CD4-positive, alpha-beta T cell treated with Interleukin-15 for 4 hours (primary cell): Measurements from ENCODE around the gene SENP2.
"Not testable (repeated sequence)": the region's sequence is repeated elsewhere in the genome, so short reads cannot be mapped to it uniquely, and the experiment has no call there.

Experiments used
- DNase-seq: peaks from one replicate; pipeline ENCODE4 v3.0.0-alpha.2; 2020; ENCODE audit warnings: low spot score

SENP2 gene

GRCh38 chr3:185585859-185586685 lies at the start of gene SENP2:
Gene SENP2 (plus strand): TSS chr3:185586295. CDS start chr3:185586414, 119 bp downstream.
- peak; percentile 99 for DNase-seq

GRCh38 chr3:185537369-185537970 lies 48.6 kb upstream of the SENP2 start:
- DNase-seq = peak; percentile 23

- no peak for DNase-seq
Measured at GRCh38 chr3:185539934-185540333, 46.2 kb upstream of the SENP2 start.

GRCh38 chr3:185540695-185541094 lies 45.4 kb upstream of the SENP2 start:
- DNase-seq = no peak

GRCh38 chr3:185549122-185549521 lies 37.0 kb upstream of the SENP2 start:
- no peak for DNase-seq

- DNase-seq = no peak
Measured at GRCh38 chr3:185549651-185550111, 36.4 kb upstream of the SENP2 start.

GRCh38 chr3:185552358-185552877 lies 33.7 kb upstream of the SENP2 start, which contains the start of gene LIPH:
Gene LIPH (minus strand): TSS chr3:185552588. CDS start chr3:185552471, 117 bp downstream.
- DNase-seq = no peak

GRCh38 chr3:185555101-185555501 lies 31.0 kb upstream of the SENP2 start:
- no peak for DNase-seq

GRCh38 chr3:185555860-185556347 lies 30.2 kb upstream of the SENP2 start:
- DNase-seq = no peak

GRCh38 chr3:185556640-185557039 lies 29.5 kb upstream of the SENP2 start:
- not testable (repeated sequence) for DNase-seq

GRCh38 chr3:185558395-185558794 lies 27.7 kb upstream of the SENP2 start:
- DNase-seq = no peak

GRCh38 chr3:185559706-185560090 lies 26.4 kb upstream of the SENP2 start:
- no peak for DNase-seq

GRCh38 chr3:185560676-185561075 lies 25.4 kb upstream of the SENP2 start:
- DNase-seq = no peak

- no peak for DNase-seq
Measured at GRCh38 chr3:185561374-185561943, 24.6 kb upstream of the SENP2 start.

GRCh38 chr3:185561958-185562357 lies 24.1 kb upstream of the SENP2 start:
- DNase-seq = no peak

GRCh38 chr3:185572183-185572582 lies 13.9 kb upstream of the SENP2 start:
- DNase-seq = no peak

- peak; percentile 76 for DNase-seq
Measured at GRCh38 chr3:185575108-185575869, 10.8 kb upstream of the SENP2 start.

- DNase-seq = no peak
Measured at GRCh38 chr3:185582236-185582635, 3.9 kb upstream of the SENP2 start.

GRCh38 chr3:185582871-185583270 lies 3.2 kb upstream of the SENP2 start:
- peak; percentile 47 for DNase-seq

- no peak for DNase-seq
Measured at GRCh38 chr3:185583925-185584324, 2.2 kb upstream of the SENP2 start.

GRCh38 chr3:185584686-185585085 lies 1.4 kb upstream of the SENP2 start:
- DNase-seq = no peak

- DNase-seq = no peak
Measured at GRCh38 chr3:185585518-185585858, 607 bp upstream of the SENP2 start.
